Lung (tissue), 12 donors: ENCODE data around the gene AFAP1L2. TPM values are rescaled to one million over a fixed set of nuclear protein-coding genes. Genes with fewer than 3 reads are reported as not detected.
A peak's percentile ranks its signal among the peaks of the same experiment; 100 is the strongest.

Source experiments
- ATAC-seq: fragments of 200-7000 bp; cut with Tn5 transposase; one replicate; pipeline ENCODE4 v1.9.1; 2020; ENCODE audit warnings: moderate number of reproducible peaks; ENCODE audit not compliant: insufficient read depth, low FRiP score
- DNase-seq, 3 donors: peaks; one replicate each; pipeline ENCODE4 v3.0.0-alpha.2; 2013 to 2017
- H3K27ac ChIP-seq, 2 donors: one replicate each; pipeline ENCODE4 v1.5.1; 2013; ENCODE audit warnings: mild to moderate bottlenecking in 2 of 2, moderate library complexity in 2 of 2, control low read depth in 1 of 2, inconsistent platforms in 1 of 2, low read depth in 1 of 2, low read length in 1 of 2
- H3K27me3 ChIP-seq, 3 donors: one replicate each; pipeline ENCODE4 v1.5.1; 2013; ENCODE audit warnings: low read length in 2 of 3; ENCODE audit not compliant: control insufficient read depth in 3 of 3, insufficient read depth in 3 of 3
- H3K36me3 ChIP-seq, 4 donors: one replicate each; pipeline ENCODE4 v1.5.1; 2013; ENCODE audit warnings: low read length in 4 of 4, mild to moderate bottlenecking in 1 of 4, moderate library complexity in 1 of 4; ENCODE audit not compliant: control insufficient read depth in 4 of 4, insufficient read depth in 4 of 4
- H3K4me1 ChIP-seq, 5 donors: one replicate each; pipeline ENCODE4 v1.5.1; 2013; ENCODE audit warnings: low read length in 5 of 5, mild to moderate bottlenecking in 2 of 5, moderate library complexity in 1 of 5; ENCODE audit not compliant: control insufficient read depth in 5 of 5, insufficient read depth in 5 of 5
- H3K4me3 ChIP-seq: one replicate; pipeline ENCODE4 v1.5.1; 2013; ENCODE audit warnings: mild to moderate bottlenecking, control low read depth, moderate library complexity
- H3K9ac ChIP-seq, 2 donors: one replicate each; pipeline ENCODE4 v1.5.1; 2013; ENCODE audit warnings: low read length in 2 of 2, control low read depth in 1 of 2; ENCODE audit not compliant: insufficient read depth in 1 of 2
- H3K9me3 ChIP-seq, 4 donors: one replicate each; pipeline ENCODE4 v1.5.1; 2013; ENCODE audit warnings: low read length in 3 of 4, mild to moderate bottlenecking in 1 of 4, moderate library complexity in 1 of 4; ENCODE audit not compliant: control insufficient read depth in 4 of 4, insufficient read depth in 3 of 4
- WGBS, 2 donors: extraction: QIAGEN DNeasy Blood & Tissue Kit; methylation state at CpG; one replicate each; pipeline ENCODE4 v1.1.7; 2013; 5-methylcytosine and 5-hydroxymethylcytosine counted together
- polyA plus RNA-seq, 2 donors: library from polyadenylated mRNA; stranded (reverse); fragments of 200-250 nt; gene quantifications; one replicate each; pipeline ENCODE4 v1.2.1, GENCODE V29; 2013
- total RNA-seq, 2 donors: library from RNA; depleted of rRNA in 1 of 2; stranded (reverse); fragments of >200 nt in 1 of 2; gene quantifications; one replicate each; pipeline ENCODE4 v1.2.1, GENCODE V29; 2014 to 2021
- TF ChIP-seq, protein P1 (sequence below): IDR thresholded peaks from 2 replicates; pipeline ENCODE4 v1.5.1; 2012; ENCODE audit warnings: mild to moderate bottlenecking; ENCODE audit errors: control extremely low read depth, extremely low read depth
- donor health status: control.
- donor health status: control.
- donor health status: Bipolar disorder and iron deficiency.
- donor health status: healthy.
- donor health status: DM: yes; HTN: yes; CAD: no.

AFAP1L2 gene
- total and polyA plus RNA-seq, 4 donors = 2.0 to 21.0 (median 5.8) TPM

DNA sequence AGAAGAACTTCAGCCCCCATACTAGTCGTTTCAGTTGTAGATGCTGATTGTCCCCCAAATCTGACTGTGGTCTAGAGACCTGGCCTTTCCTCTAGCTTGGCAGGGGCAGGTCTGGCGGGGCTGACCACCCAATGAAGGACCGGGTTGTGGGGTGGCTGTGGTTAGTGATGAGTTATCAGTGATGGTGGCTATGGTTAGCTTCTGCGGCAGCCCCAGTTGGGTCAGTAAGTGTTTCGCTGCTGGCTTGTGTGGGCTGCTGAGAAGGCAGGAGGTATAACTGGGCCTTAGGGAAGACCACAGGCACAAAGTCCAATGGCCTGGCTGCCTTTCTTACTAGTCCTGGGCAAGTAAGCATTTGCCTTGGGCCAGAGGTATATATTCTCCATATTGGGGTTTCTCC lies 143.9 kb downstream of the AFAP1L2 start:
- Histone ChIP-seq H3K9ac (no peak overlapping the region), H3K9me3 (no peaks in the 10 kb centered on the region), H3K4me3 (no peak overlapping the region), H3K4me1 (peaks cover 5 to 21% (median 14%) of the 10 kb centered on the region in 5 donors), H3K36me3 (no peaks in the 10 kb centered on the region), H3K27ac (peak overlapping the region in 1 of 2 donors; percentile 64), H3K27me3 (no peaks in the 10 kb centered on the region)
- no peak for ATAC-seq
- DNase-seq = no peak
- TF ChIP-seq, protein P1, sequence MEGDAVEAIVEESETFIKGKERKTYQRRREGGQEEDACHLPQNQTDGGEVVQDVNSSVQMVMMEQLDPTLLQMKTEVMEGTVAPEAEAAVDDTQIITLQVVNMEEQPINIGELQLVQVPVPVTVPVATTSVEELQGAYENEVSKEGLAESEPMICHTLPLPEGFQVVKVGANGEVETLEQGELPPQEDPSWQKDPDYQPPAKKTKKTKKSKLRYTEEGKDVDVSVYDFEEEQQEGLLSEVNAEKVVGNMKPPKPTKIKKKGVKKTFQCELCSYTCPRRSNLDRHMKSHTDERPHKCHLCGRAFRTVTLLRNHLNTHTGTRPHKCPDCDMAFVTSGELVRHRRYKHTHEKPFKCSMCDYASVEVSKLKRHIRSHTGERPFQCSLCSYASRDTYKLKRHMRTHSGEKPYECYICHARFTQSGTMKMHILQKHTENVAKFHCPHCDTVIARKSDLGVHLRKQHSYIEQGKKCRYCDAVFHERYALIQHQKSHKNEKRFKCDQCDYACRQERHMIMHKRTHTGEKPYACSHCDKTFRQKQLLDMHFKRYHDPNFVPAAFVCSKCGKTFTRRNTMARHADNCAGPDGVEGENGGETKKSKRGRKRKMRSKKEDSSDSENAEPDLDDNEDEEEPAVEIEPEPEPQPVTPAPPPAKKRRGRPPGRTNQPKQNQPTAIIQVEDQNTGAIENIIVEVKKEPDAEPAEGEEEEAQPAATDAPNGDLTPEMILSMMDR = no peak
- 88 to 91% methylated on average over 5 of the region's 5 CpGs for WGBS, 2 donors

DNA sequence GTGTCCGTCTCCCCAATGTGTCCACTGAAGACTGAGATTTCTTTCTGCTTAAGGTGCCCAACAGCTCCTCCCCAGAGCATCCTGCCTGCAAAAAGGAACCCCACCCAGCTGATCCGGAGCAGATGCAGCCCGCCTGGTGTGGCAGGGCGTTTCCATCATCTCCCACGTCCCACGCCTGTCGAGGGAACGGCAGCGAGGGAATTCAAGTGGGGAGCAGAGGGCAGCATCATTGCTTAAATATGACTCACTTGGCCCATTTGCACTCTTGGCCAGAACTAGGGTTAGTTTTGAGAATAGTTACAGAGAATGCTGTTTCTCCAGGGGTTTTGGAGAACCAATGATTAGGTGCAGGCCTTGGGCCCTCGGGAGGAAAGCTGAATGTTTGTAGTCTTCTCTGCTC lies 144.5 kb downstream of the AFAP1L2 start:
- WGBS, 2 donors = 65 to 90% methylated on average over 10 of the region's 10 CpGs
- Histone ChIP-seq H3K9ac (no peak overlapping the region), H3K27ac (peak overlapping the region in 1 of 2 donors; percentile 24), H3K27me3 (no peaks in the 10 kb centered on the region), H3K9me3 (no peaks in the 10 kb centered on the region), H3K4me3 (no peak overlapping the region), H3K4me1 (peaks cover 5 to 19% (median 14%) of the 10 kb centered on the region in 5 donors), H3K36me3 (no peaks in the 10 kb centered on the region)
- no peak for DNase-seq
- TF ChIP-seq, protein P1 = no peak
- peak; percentile 22 for ATAC-seq

DNA sequence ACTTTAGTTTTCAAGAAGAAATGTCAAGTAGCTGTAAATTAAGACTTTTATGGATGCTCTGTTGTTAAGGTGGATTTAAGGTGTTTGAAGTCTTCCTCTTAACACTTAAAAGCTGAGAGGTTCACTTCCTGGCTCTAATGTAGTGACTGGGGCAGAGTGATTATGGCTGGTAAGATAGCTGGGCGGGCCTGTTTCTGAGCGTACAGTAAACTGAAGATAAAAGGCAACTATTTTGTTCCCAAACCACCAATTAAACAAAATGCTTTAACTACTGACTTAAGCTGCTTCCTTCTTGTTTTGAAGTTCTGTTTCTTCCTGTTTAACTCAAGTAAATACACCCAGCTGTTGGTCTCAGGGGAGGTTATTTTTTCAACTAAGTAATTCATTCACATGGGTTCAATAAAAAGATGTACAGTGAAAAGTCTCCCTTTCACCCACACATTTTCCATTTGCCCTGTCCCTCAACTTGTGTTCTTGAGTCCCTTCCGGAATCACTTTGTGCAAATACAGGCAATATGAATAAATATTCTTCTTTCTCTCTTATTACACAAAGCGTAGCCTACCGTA lies 145.9 kb downstream of the AFAP1L2 start:
- TF ChIP-seq, protein P1 = no peak
- Histone ChIP-seq H3K9ac (no peak overlapping the region), H3K27me3 (no peaks in the 10 kb centered on the region), H3K4me1 (peaks cover 5 to 19% (median 14%) of the 10 kb centered on the region in 5 donors), H3K36me3 (no peaks in the 10 kb centered on the region), H3K4me3 (no peak overlapping the region), H3K27ac (no peak overlapping the region), H3K9me3 (peaks cover 0 to 3% (median 0%) of the 10 kb centered on the region in 4 donors)
- ATAC-seq (peak; percentile 25), DNase-seq (peak; percentile 44 to 79 (median 70))
- 55 to 74% methylated on average over 5 of the region's 5 CpGs for WGBS, 2 donors

DNA sequence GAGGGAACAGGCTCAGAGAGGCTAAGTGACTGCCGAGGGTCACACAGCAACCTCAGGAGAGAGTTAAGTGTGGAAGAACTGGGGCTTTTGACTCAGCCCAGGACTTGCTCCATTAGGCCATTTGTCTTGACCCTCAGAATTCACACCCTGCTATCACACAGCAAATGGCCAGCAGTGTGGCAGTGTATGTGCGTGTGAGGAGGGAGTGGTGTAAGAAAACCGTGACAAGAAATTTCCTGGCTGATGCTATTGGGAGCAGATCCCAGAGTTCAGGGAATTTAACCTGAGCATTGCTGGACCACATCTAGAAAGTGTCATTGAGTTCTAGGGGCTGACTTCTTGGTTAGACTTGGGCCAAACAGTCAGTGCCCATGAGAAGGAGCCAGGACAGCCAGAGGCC lies 146.8 kb downstream of the AFAP1L2 start:
- peak in 1 of 3 donors; percentile 35 for DNase-seq
- Histone ChIP-seq H3K27me3 (no peaks in the 10 kb centered on the region), H3K9me3 (peaks cover 0 to 3% (median 0%) of the 10 kb centered on the region in 4 donors), H3K4me1 (peaks cover 5 to 19% (median 14%) of the 10 kb centered on the region in 5 donors), H3K36me3 (no peaks in the 10 kb centered on the region), H3K27ac (no peak overlapping the region), H3K9ac (no peak overlapping the region), H3K4me3 (no peak overlapping the region)
- TF ChIP-seq, protein P1 = no peak
- WGBS, 2 donors = 54 to 71% methylated on average over 3 of the region's 3 CpGs
- ATAC-seq = no peak
